Measurements from ENCODE around the gene ZNF280B. TPM values are rescaled to one million over a fixed set of nuclear protein-coding genes. Genes with fewer than 3 reads are reported as not detected.
"Not testable (repeated sequence)": the region's sequence is repeated elsewhere in the genome, so short reads cannot be mapped to it uniquely, and the experiment has no call there.

The ZNF280B gene
- total RNA-seq, 1 experiment from 2014 or later = 0.10 TPM

GRCh38 chr22:22446517-22446916, 62.0 kb downstream of the ZNF280B start:
- H3K27me3 ChIP-seq (ENCODE audit: control insufficient read depth, insufficient read depth, low read length) = no peaks in the 10 kb centered on the region; the same call in 1 of the 2 replicates
- intact Hi-C loops (cut with micrococcal nuclease; ENCODE audit: unreplicated experiment) (no loop called here), in situ Hi-C loops (cut with HindIII; ENCODE audit: low pct_unique_long_range_greater_than_20kb, low sequenced_read_pairs) (no loop called here)
- no peak overlapping the region for H3K4me3 ChIP-seq (ENCODE audit: low read depth in 2 of 2, low read length in 2 of 2)
- H3K36me3 ChIP-seq (ENCODE audit: control insufficient read depth, insufficient read depth, low read length) = no peaks in the 10 kb centered on the region
- POLR2A ChIA-PET = no interaction called here
- ATAC-seq (no peak), DNase-seq (ENCODE audit: low read depth, low spot score) (no peak)
- no peaks in the 10 kb centered on the region for H3K4me1 ChIP-seq (ENCODE audit: control insufficient read depth, insufficient read depth, low read length)
- TF ChIP-seq POLR2AphosphoS5 (IDR thresholded peaks at IDR 0.05; ENCODE audit: low read depth, low read length) = no peak
- TF ChIP-seq SIN3A (IDR thresholded peaks at IDR 0.05; ENCODE audit: borderline replicate concordance, insufficient read depth, low read depth, low read length) = no peak
- TF ChIP-seq CTCF (IDR thresholded peaks at IDR 0.05) = no peak
- no peak for TF ChIP-seq REST (IDR thresholded peaks at IDR 0.05; ENCODE audit: insufficient read depth in 1 of 2, low read depth in 2 of 2, low read length in 1 of 2)
- no peak for TF ChIP-seq TCF7L2 (IDR thresholded peaks at IDR 0.05; ENCODE audit: low read depth, low read length)
- no TSS peak for BruUV-seq (replicated peaks)
- CTCF ChIA-PET = no interaction called here
- no peaks in the 10 kb centered on the region for H3K9me3 ChIP-seq (ENCODE audit: control insufficient read depth, insufficient read depth, low read depth, low read length)
- H3K27ac ChIP-seq (ENCODE audit: low read length) = no peak overlapping the region

GRCh38 chr22:22444007-22444589, 64.4 kb downstream of the ZNF280B start:
- H3K9me3 ChIP-seq (ENCODE audit: control insufficient read depth, insufficient read depth, low read depth, low read length); POLR2A ChIA-PET; CTCF ChIA-PET; BruUV-seq (replicated peaks); H3K36me3 ChIP-seq (ENCODE audit: control insufficient read depth, insufficient read depth, low read length); ATAC-seq; intact Hi-C loops (cut with micrococcal nuclease; ENCODE audit: unreplicated experiment); H3K4me3 ChIP-seq (ENCODE audit: low read depth in 2 of 2, low read length in 2 of 2); DNase-seq (ENCODE audit: low read depth, low spot score); H3K4me1 ChIP-seq (ENCODE audit: control insufficient read depth, insufficient read depth, low read length); H3K27ac ChIP-seq (ENCODE audit: low read length); in situ Hi-C loops (cut with HindIII; ENCODE audit: low pct_unique_long_range_greater_than_20kb, low sequenced_read_pairs); H3K27me3 ChIP-seq (ENCODE audit: control insufficient read depth, insufficient read depth, low read length): not testable (repeated sequence)

GRCh38 chr22:22442928-22443709, 65.4 kb downstream of the ZNF280B start:
- POLR2A ChIA-PET = no interaction called here
- BruUV-seq (replicated peaks) = no TSS peak
- H3K9me3 ChIP-seq (ENCODE audit: control insufficient read depth, insufficient read depth, low read depth, low read length) = no peaks in the 10 kb centered on the region
- intact Hi-C loops (cut with micrococcal nuclease; ENCODE audit: unreplicated experiment) = no loop called here
- H3K4me1 ChIP-seq (ENCODE audit: control insufficient read depth, insufficient read depth, low read length) = no peaks in the 10 kb centered on the region
- CTCF ChIA-PET = no interaction called here
- ATAC-seq = no peak
- H3K27ac ChIP-seq (ENCODE audit: low read length) = no peak overlapping the region
- DNase-seq (ENCODE audit: low read depth, low spot score) = no peak
- no peak overlapping the region for H3K4me3 ChIP-seq (ENCODE audit: low read depth in 2 of 2, low read length in 2 of 2)
- H3K27me3 ChIP-seq (ENCODE audit: control insufficient read depth, insufficient read depth, low read length) = no peaks in the 10 kb centered on the region
- in situ Hi-C loops (cut with HindIII; ENCODE audit: low pct_unique_long_range_greater_than_20kb, low sequenced_read_pairs) = no loop called here
- no peaks in the 10 kb centered on the region for H3K36me3 ChIP-seq (ENCODE audit: control insufficient read depth, insufficient read depth, low read length)
- no peak for TF ChIP-seq TCF7L2 (IDR thresholded peaks at IDR 0.05; ENCODE audit: low read depth, low read length)

- H3K27ac ChIP-seq (ENCODE audit: low read length); H3K9me3 ChIP-seq (ENCODE audit: control insufficient read depth, insufficient read depth, low read depth, low read length); BruUV-seq (replicated peaks); DNase-seq (ENCODE audit: low read depth, low spot score); H3K4me1 ChIP-seq (ENCODE audit: control insufficient read depth, insufficient read depth, low read length); CTCF ChIA-PET; POLR2A ChIA-PET; H3K27me3 ChIP-seq (ENCODE audit: control insufficient read depth, insufficient read depth, low read length); intact Hi-C loops (cut with micrococcal nuclease; ENCODE audit: unreplicated experiment); in situ Hi-C loops (cut with HindIII; ENCODE audit: low pct_unique_long_range_greater_than_20kb, low sequenced_read_pairs); ATAC-seq; H3K36me3 ChIP-seq (ENCODE audit: control insufficient read depth, insufficient read depth, low read length); H3K4me3 ChIP-seq (ENCODE audit: low read depth in 2 of 2, low read length in 2 of 2): not testable (repeated sequence)
These were observed 66.9 kb downstream of the ZNF280B start for GRCh38 chr22:22441626-22442025.

Data from Panc1 (cell line).